ACHN (cell line): ENCODE data around the gene DGKI.

Experiments used
- DNase-seq: peaks from one replicate; pipeline ENCODE4 v3.0.0-alpha.2; 2015
- in situ Hi-C: cut with HindIII; loops from 2 replicates; pipeline ENCODE4 v1.10.0; 2017; ENCODE audit warnings: low sequenced_read_pairs, low pct_ligation_motif_present, low pct_unique_long_range_greater_than_20kb

The DGKI gene

DNA sequence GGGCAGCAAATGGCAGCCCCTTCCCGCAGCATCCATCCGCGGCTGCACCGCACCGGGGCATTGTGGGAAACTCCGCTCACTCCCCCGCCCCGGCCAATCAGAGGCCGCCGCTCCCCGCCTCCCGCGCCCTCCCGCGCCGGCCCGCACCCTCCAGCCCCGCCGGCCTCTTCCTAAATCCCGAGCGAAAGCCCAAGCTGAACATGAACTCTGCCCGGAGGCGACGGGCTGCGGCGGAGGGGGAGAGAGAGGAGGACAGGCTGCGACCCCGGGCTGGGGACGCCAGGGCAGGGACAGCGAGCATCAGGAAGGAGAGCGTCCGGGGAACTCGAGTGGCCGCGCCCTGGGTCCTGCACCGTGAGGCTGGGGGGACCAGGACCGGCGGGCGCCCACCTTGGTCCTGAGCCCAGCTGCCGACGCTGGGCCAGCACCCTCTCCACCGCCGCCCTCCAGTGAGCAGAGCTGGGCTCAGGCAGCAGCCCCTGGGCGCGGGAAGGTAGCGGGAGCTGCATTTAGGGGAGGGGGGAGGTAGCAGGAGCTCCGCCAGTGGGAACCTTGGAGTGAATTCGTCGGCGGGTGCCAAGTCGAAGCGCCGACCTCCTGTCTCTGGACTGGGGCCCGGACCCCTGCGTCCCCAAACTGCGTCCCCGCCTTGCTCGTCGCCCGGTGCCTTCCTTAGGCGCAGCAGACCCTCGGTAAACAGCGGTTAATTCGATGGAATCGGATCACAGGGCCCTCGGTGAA lies at the start of gene DGKI:
Gene DGKI (minus strand): TSS at position 148 of the 741 bp plus-strand sequence.
- in situ Hi-C loops = no loop called here
- no peak for DNase-seq

DNA sequence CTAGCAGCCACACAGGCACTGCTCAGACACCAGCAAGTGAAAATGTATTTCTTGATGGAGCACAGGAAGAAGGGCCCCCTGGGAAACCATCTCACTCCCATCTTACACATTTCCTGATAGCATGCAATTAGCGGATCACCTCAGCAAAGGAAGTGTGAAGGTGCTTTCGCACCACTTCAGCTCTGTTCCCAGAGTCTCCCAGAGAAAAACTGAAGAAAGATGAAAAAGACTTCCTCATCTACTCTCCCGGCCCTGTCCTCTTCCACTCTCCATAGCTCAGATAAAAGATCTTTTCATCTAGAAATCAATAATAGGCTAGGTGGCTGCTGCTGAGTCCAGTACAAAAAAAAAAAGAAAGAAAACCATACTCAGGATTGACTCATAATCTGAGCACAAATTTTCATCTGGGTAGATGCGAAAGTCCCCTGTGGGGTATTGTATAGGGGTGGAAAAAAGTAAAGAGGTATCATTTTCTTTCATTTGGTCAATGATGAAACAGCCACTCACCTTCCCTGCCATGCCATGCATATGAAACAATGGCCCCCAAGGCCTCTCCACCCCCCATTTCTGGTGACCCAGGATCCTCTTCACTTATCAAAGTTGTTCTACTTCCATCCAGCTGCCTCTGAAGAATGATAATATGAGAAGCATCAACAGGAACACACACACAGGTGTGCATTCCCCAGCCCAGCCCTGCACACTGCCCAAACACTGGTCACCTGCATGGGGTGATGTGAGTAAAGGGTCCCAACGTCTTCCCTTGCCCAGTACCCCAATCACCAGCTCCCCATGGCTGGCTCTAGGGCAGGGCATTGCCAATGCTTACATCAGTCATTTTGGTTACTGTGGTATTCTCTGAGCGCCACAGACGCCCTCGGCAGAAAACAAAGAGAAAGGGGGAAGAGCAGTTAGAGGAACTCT lies 48.8 kb upstream of the DGKI start:
- in situ Hi-C loops = no loop called here
- DNase-seq = no peak

DNA sequence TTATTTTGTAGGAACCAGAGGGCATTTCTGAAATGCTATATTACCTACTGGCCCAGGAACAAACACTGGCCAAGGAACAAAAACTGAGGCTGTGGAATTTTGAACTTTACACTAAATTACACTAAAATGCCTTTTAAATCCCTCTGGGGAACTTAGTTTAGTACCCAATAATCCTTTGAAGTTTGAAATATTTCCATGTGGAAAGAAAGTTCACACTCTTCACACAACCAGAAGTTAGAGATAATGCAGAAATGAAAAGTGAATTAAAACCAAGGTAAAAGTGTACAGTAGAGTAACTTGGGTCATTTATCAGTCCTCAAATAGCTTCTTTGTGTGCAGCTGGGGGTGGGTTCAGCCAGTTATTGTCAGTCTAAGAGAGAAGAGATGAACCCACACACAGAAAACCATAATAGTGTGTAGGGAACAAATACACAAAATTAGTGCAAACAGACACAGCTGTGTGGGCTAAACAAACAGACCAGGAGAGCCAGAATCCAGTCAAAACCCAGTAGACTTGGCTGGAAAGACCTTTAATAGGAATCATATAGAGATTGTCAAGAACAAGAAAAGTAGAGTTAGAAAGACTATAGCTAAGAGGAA lies 46.5 kb upstream of the DGKI start:
- DNase-seq = no peak
- in situ Hi-C loops = no loop called here

DNA sequence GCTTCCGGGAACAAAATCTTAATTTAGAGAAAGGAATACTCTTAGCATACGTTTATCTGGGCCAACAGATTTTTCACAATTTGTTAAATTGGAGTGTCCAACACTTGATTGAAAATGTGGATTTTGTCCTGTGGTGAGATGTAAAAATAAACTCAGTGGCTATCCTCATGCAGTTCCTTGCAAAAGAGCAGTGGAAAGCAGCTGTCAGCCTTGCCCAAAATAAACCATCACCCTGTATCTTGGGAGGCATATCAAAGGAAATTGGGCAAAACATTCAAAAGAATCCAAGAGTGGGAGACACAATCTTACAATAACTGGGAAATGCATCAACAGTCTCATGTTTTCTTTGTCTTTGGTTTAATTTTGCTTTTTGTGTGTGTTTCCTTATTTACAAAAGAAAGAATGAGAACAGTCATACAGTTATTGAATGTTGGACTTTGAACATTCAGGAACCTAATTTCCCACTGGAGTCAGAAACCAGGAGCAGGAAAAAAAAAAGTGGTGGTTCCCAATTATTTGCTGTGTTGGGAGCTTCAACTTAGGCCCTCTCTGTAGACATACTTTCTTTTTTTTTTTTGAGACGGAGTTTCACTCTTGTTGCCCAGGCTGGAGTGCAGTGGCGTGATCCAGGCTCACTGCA lies 44.4 kb upstream of the DGKI start:
- in situ Hi-C loops = no loop called here
- no peak for DNase-seq

DNA sequence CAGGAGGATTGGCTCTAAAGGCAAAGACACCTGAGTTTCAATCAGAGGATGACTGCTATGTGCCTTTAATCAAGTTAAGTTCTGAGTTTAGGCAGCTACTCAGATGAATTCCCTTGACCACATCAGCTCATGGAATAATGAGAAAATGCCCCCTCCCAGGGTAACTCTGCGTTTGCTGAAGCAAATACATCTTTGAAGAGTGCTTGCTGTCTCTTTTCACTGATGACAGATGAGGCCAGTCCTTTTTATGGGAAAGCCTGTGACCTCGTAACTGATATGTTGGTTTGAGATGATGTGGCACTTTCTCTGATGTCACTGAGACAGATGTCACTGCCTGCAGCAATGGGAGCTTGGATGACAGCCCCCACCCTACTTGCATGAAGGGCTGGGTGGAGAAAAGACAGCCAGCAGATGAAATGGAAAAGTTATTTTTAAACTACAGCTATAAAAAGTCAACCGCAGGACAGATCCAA lies 43.7 kb upstream of the DGKI start:
- in situ Hi-C loops = no loop called here
- DNase-seq = no peak

DNA sequence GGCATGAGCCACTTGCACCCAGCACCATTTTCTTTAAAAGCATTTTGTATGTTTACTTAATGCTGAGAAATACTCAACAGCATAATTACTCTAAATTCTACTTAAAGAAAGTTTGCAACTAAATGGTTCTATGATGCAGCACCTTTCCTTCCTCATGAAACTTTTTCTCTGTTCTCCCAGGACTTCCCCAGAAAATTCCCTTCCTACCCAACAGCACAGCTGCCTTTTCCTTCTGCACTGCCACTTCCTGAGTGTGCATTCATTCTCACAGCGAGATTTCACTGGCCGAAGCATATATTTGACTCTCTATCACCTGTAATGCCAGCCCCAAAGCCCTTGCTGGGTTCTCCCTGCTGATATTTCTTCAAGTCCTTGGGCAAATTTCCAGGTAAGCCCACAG lies 41.5 kb upstream of the DGKI start:
- in situ Hi-C loops = no loop called here
- DNase-seq = no peak

DNA sequence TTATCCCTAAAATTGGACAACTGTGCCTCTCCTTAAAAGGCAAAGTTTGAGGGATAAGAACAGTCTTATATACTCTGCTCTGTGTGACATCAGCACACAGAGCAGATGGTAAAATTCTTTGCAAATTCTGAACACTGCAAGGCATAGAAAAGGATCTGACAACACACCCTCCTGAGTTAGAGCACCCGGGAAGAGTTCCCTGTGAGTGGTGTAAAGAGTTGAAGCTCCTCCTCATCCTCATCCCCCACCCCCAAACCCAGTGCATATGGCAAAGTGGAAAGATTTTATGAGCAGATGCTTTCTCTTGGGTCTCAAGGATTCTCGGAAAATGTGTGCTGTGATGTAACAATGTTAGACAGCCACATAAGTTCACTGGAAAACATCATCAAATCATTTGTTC lies 40.0 kb upstream of the DGKI start:
- in situ Hi-C loops = no loop called here
- DNase-seq = no peak

DNA sequence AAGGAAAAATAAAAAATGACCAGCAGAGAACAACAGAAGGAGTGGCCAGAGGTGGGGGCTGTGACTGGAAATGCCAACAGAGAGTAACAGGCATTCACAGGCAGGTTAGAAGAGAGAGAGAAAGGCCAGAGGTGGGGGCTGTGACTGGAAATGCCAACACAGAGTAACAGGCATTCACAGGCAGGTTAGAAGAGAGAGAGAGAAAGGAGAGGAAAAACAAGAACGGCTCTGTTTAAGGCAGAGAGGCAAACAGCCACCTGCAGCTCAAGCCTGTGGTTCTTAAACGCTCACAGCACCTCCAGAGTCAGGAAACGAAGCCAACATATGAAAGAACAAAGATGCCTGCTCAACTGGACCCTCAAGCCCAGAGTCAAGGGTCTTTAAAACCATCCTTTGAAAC lies 39.5 kb upstream of the DGKI start:
- no peak for DNase-seq
- in situ Hi-C loops = no loop called here

DNA sequence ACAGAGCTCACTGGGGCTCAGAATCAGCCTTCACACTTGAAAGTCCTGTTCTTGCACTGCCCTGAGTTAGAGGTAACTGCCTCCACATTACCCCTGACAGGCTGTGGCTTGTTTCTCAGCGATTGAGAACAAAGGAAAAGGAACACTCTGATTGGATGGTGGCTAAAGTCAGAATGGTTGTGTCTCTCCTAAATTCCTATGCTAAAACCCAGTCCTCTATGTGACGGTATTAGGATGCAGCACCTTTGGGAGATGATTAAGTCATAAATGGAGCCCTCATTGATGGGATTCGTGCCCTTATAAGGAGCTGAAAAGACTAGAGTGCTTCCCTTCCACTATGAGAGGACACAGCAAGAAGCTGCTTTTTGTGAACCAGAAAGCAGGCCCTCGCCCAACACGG lies 38.9 kb upstream of the DGKI start:
- no peak for DNase-seq
- in situ Hi-C loops = no loop called here

DNA sequence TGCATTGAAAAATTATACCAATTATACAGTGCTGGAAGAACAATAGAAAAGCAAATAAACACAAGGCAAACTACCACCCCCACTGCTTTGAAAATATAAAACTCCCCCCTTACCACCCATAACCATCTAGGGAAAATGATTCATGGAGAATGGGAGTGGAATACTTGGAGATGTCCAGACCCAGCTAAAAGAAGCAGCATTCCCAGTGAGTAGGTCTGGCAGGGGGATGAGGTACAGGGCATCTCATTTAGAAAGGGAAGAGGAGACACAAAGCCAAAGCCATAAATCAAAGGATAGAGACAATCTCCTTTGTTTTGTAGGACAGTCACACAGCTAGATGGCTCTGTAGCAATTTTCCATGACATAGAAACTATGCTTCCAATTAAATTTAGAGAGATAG lies 36.0 kb upstream of the DGKI start:
- peak; percentile 10 for DNase-seq
- in situ Hi-C loops = no loop called here

DNA sequence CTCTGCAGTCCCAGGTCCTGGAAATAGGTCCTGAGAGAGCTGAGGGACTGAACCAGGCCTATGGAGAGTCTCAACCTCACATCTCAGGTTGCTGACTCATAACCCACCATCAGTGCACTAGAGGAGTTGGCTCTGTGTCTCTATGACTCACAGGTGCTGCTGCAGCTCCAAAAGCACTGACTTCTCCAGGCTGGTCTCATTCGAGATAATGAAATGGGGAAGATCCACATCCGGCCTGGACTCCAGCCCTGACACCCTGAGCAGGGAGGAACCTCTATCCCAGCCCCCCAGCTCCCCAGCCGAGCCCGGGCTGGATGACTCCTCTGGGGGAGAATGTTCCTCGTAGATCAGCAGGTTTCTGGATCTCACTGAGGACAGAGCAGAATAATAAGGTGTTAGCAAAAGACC lies 35.5 kb upstream of the DGKI start:
- in situ Hi-C loops = no loop called here
- DNase-seq = peak; percentile 99

DNA sequence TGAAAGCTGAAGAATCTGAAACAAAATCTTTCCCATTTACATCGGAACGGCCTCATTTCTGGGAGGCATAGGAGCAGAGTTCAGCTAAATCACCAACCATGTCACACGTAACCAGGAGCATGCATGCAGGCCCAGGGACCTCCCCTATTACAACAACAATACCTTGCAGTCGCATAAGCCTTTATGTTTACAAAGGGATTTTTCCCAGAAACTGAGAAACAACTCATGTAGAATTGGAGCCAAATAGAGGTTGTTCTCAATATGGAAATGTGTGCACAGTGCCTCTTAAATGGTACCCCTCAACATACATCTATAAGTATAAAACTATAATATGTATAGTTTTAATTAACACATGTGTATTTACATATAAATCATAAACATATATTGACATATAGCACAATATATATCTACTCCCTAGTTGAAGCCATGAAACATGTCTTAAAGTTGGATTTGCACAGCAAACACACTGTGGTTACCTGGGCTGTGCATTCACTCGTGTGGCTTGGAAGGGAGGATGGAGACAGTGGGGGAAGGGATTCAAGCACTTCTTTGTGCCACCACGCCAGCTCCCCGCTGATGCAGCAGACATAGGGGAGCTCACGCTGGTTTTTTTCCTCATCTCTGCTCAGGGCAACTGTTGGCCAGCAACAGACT lies 35.0 kb upstream of the DGKI start:
- DNase-seq = peak; percentile 12
- in situ Hi-C loops = no loop called here

DNA sequence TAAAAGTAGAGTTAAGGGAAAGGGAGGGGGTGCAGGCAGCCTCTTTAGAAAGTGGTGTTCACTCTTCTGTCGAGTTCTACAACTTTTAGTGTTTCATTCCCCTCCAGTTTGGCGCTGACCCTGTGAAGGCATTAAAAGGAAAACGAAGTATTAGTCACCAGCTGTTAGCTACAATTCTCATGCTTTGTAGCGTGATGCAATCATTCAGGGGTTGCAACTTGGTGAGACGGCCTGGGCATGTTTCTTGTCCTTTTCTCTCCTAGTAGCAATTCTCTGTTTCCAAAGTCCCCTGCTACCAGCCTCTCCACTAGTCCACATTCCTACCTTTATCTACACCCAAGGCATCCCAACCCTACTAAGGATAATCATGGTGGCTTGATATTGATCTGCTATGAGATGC lies 33.7 kb upstream of the DGKI start:
- no peak for DNase-seq

DNA sequence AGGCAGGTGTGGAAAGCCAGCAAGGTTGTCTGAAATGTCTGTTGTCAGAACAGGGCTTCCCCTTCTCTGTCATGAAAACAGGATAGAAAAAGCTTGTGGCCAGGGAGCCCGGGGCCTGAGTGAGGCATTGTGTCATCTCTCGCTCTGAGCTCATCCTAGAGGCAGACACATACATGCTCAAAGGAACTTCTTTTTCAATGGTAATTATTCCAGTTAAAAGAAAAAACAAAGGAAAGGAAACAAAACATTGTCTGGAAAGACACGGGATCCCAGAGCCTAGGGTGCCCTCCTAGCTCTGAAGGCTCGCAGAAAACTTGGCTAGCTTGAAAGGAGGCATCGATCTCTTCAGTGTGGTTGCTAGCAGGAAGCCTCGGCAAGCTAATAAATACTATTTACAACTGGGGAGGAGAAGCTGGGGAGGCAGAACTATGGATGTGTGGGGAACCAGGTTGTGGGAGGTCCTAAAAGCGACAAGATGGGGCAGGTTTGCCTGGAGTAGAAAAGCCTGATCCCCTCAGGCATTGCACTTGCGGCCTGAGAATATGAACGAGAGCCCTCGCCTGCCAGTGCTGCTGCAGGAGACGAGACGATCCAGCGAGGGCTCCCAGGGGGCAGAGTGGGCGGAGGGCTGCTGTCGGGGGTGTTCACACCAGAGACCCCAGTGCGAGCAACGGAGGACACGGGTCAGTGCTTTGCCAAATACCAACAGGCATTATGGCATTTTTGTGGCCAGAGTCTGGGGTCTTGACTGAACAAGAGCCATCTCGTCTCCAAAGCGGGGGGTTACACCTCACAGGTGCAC lies 32.8 kb upstream of the DGKI start:
- in situ Hi-C loops = no loop called here
- no peak for DNase-seq

More for the DNA sequence above, 33.7 kb upstream of the DGKI start:
- in situ Hi-C loops = no loop called here

DNA sequence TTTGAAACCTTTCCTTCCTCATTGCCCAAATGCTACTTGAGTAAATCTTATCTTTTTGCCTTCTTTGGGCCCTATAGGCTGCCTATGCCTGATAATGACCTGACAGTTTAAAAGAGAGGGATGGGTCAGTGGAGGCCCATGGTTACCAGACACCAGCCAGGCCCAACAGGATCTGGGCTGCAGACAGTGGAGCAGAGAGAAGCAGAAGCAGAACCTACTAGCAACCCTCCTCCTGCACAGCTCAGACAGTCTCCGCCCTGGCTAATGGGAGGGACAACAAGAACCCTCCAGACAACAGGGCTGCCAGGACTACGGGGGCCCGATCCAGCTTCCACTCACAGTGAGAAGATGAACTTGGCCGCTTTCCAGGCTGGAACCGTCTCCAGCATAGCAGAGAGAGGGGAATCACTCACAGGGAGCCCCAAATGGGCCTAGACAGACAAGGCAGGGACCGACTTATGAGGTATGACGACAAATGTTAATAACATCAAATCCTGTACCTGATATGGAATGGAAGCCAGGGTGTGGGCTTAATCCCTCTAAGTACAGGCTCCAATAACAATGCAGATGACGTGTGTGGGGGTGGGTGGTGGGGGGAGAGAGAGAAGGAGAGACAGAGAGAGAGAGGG lies 31.7 kb upstream of the DGKI start:
- in situ Hi-C loops = no loop called here
- no peak for DNase-seq

DNA sequence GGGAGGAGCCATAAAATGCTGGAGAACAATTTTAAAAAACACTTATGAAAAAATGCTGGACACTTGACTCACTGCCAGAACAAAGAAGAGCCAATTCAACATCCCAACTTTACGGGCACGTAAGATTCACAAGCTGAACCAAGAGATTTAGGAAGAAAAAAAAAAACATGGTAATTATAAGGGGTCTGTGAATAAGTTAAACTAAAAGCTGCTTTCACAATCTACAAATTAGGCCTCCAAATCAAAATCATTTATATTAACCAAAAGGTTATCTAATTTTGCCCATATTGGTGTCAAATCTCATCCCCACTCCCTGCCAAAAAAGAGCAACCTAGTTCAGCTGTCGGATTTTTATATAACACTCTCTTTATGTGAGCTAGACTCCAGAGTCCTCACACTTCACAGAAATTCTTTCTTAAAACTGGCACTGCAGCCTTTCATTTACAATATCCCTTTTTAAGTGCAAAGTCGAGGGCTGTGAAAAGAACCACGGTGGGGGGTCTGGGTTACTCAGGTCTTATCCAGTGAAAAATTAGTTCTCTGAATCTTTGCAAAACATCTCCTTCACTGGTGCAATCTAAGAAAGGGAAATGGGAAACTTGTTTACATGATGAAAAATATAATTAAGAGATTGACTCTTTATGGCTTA lies 30.4 kb upstream of the DGKI start:
- no peak for DNase-seq
- in situ Hi-C loops = no loop called here

DNA sequence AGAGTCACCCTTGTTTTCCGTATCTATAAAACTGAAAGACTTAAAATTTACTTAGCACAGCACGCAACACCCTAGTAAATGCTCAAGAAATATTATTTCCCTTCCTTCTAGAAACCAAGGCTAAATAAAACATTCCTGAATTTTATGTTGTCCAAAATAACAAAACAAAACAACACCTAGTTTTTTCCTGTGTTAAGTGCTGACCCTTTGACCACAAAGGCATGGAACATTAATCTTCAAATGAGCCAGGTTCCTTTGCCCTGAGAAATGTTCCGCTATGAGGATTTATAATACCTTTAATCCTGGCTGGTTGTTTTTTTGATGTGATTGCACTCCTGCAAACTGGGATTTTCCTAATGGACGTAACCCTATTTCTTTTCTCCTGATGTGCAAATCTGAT lies 29.0 kb upstream of the DGKI start:
- no peak for DNase-seq
- in situ Hi-C loops = no loop called here
